H9 (cell line): ENCODE results near the gene UCKL1. TPM values are rescaled to one million over a fixed set of nuclear protein-coding genes. Genes with fewer than 3 reads are reported as not detected.

Source experiments
- DNase-seq: peaks from one replicate; pipeline ENCODE4 v3.0.0-alpha.2; 2017
- H2AFZ ChIP-seq: one replicate; pipeline ENCODE4 v1.6.1; 2013; ENCODE audit warnings: mild to moderate bottlenecking, low read length, control low read depth, moderate library complexity
- H2AK5ac ChIP-seq: 2 replicates; pipeline ENCODE4 v1.6.1; 2013; ENCODE audit warnings: low read length, control low read depth, mixed read lengths; ENCODE audit not compliant: insufficient read length
- H2BK120ac ChIP-seq: one replicate; pipeline ENCODE4 v1.6.1; 2013; ENCODE audit warnings: low read depth, mild to moderate bottlenecking, low read length, control low read depth, inconsistent platforms; ENCODE audit not compliant: poor library complexity, severe bottlenecking
- H2BK12ac ChIP-seq: 2 replicates; pipeline ENCODE4 v1.6.1; 2013; ENCODE audit warnings: low read length, control low read depth, mixed read lengths, low read depth; ENCODE audit not compliant: insufficient read length
- H2BK15ac ChIP-seq: 2 replicates; pipeline ENCODE4 v1.6.1; 2013; ENCODE audit warnings: low read depth, low read length, control low read depth
- H2BK20ac ChIP-seq: one replicate; pipeline ENCODE4 v1.6.1; 2013; ENCODE audit warnings: low read depth, mild to moderate bottlenecking, low read length, control low read depth, inconsistent platforms; ENCODE audit not compliant: poor library complexity, severe bottlenecking
- H2BK5ac ChIP-seq: 2 replicates; pipeline ENCODE4 v1.6.1; 2013; ENCODE audit warnings: low read length, control low read depth, mixed read lengths; ENCODE audit not compliant: insufficient read length
- H3K14ac ChIP-seq: 2 replicates; pipeline ENCODE4 v1.6.1; 2013; ENCODE audit warnings: low read length, control low read depth; ENCODE audit not compliant: insufficient read depth
- H3K18ac ChIP-seq: 2 replicates; pipeline ENCODE4 v1.6.1; 2013; ENCODE audit warnings: low read depth, mild to moderate bottlenecking, mixed read lengths, low read length, control low read depth; ENCODE audit not compliant: insufficient read length
- H3K23ac ChIP-seq: 2 replicates; pipeline ENCODE4 v1.6.1; 2013; ENCODE audit warnings: low read length, control low read depth, mixed read lengths, low read depth; ENCODE audit not compliant: insufficient read length
- H3K23me2 ChIP-seq: 2 replicates; pipeline ENCODE4 v1.6.1; 2013; ENCODE audit warnings: low read depth, mild to moderate bottlenecking, mixed read lengths, low read length, control low read depth; ENCODE audit not compliant: insufficient read length, poor library complexity, severe bottlenecking
- H3K27ac ChIP-seq: 2 replicates; pipeline ENCODE4 v1.5.1; 2013; ENCODE audit warnings: low read length, control low read depth, mixed read lengths, low read depth; ENCODE audit not compliant: insufficient read length
- H3K27me3 ChIP-seq: 2 replicates; pipeline ENCODE4 v1.6.1; 2013; ENCODE audit warnings: low read length, control low read depth, inconsistent platforms; ENCODE audit not compliant: insufficient read depth
- H3K4ac ChIP-seq: 2 replicates; pipeline ENCODE4 v1.6.1; 2013; ENCODE audit warnings: low read depth, mild to moderate bottlenecking, control low read depth, inconsistent platforms, low read length, moderate library complexity
- H3K4me1 ChIP-seq: 2 replicates; pipeline ENCODE4 v1.6.1; 2013; ENCODE audit warnings: low read length, control low read depth, inconsistent platforms; ENCODE audit not compliant: insufficient read depth
- H3K4me2 ChIP-seq: 2 replicates; pipeline ENCODE4 v1.6.1; 2013; ENCODE audit warnings: low read length, control low read depth, mixed read lengths; ENCODE audit not compliant: insufficient read length, insufficient read depth
- H3K56ac ChIP-seq: 2 replicates; pipeline ENCODE4 v1.6.1; 2013; ENCODE audit warnings: low read depth, mild to moderate bottlenecking, mixed read lengths, low read length, control low read depth; ENCODE audit not compliant: insufficient read length
- H3K79me1 ChIP-seq: 2 replicates; pipeline ENCODE4 v1.6.1; 2013; ENCODE audit warnings: low read depth, mild to moderate bottlenecking, moderate library complexity, low read length, control low read depth, inconsistent platforms; ENCODE audit not compliant: insufficient read depth, poor library complexity, severe bottlenecking
- H3K79me2 ChIP-seq: 2 replicates; pipeline ENCODE4 v1.6.1; 2013; ENCODE audit warnings: low read length, control low read depth, inconsistent platforms; ENCODE audit not compliant: insufficient read depth
- H3K9ac ChIP-seq: 2 replicates; pipeline ENCODE4 v1.6.1; 2013; ENCODE audit warnings: low read length, control low read depth, mixed read lengths; ENCODE audit not compliant: insufficient read length; ENCODE audit errors: extremely low read depth
- H3K9me3 ChIP-seq: one replicate; pipeline ENCODE4 v1.6.1; 2013; ENCODE audit warnings: low read depth, low read length, inconsistent platforms; ENCODE audit not compliant: control insufficient read depth
- H3T11ph ChIP-seq: one replicate; pipeline ENCODE4 v1.6.1; 2013; ENCODE audit warnings: mild to moderate bottlenecking, low read length, control low read depth, inconsistent platforms
- H4K20me1 ChIP-seq: one replicate; pipeline ENCODE4 v1.6.1; 2013; ENCODE audit not compliant: control insufficient read depth, insufficient read length, insufficient read depth
- H4K5ac ChIP-seq: 2 replicates; pipeline ENCODE4 v1.6.1; 2013; ENCODE audit warnings: low read depth, mild to moderate bottlenecking, mixed read lengths, low read length, control low read depth; ENCODE audit not compliant: insufficient read length
- H4K8ac ChIP-seq: replicated peaks from 2 replicates; pipeline ENCODE4 v1.6.1; 2013; ENCODE audit warnings: low read length, control low read depth, mixed read lengths, low read depth; ENCODE audit not compliant: insufficient read length
- H4K91ac ChIP-seq: 2 replicates; pipeline ENCODE4 v1.6.1; 2013; ENCODE audit warnings: low read depth, mild to moderate bottlenecking, moderate library complexity, mixed read lengths, low read length, control low read depth; ENCODE audit not compliant: insufficient read length
- H3K27ac Mint-ChIP-seq, 3 experiments: 2 replicates in 2 of 3; 3 replicates in 1 of 3; pipeline ENCODE4 v1.8.0; 2020 to 2021; ENCODE audit warnings: mixed read lengths in 3 of 3, mild to moderate bottlenecking in 1 of 3, moderate library complexity in 1 of 3
- H3K27me3 Mint-ChIP-seq: 2 replicates; pipeline ENCODE4 v1.8.0; 2021; ENCODE audit warnings: low read depth, mild to moderate bottlenecking, moderate library complexity, mixed read lengths
- H3K36me3 Mint-ChIP-seq, 3 experiments: 2 replicates in 2 of 3; 3 replicates in 1 of 3; pipeline ENCODE4 v1.8.0; 2020 to 2021; ENCODE audit warnings: low read depth in 3 of 3, mixed read lengths in 3 of 3; ENCODE audit not compliant: insufficient read depth in 1 of 3
- H3K4me1 Mint-ChIP-seq, 2 experiments: 2 replicates each; pipeline ENCODE4 v1.8.0; 2020; ENCODE audit warnings: mixed read lengths in 2 of 2
- H3K4me3 Mint-ChIP-seq, 2 experiments: 2 replicates in 1 of 2; 3 replicates in 1 of 2; pipeline ENCODE4 v1.8.0; 2020 to 2021; ENCODE audit warnings: mild to moderate bottlenecking in 2 of 2, mixed read lengths in 2 of 2, moderate library complexity in 1 of 2
- H3K9me3 Mint-ChIP-seq, 2 experiments: 2 replicates in 1 of 2; 3 replicates in 1 of 2; pipeline ENCODE4 v1.8.0; 2020; ENCODE audit warnings: mild to moderate bottlenecking in 2 of 2, mixed read lengths in 2 of 2, moderate library complexity in 1 of 2
- WGBS: extraction: QIAGEN DNeasy Blood & Tissue Kit; methylation state at CpG from one replicate; pipeline ENCODE4 v1.1.7; 2013; ENCODE audit warnings: missing lambda C conversion rate, low lambda C conversion rate, mixed read lengths; ENCODE audit not compliant: insufficient read length; ENCODE audit errors: extremely low coverage; 5-methylcytosine and 5-hydroxymethylcytosine counted together
- total RNA-seq: library from RNA; stranded (reverse); gene quantifications from 2 replicates; pipeline ENCODE4 v1.2.1, GENCODE V29; 2021
- TF ChIP-seq, protein P1 (sequence below): fragments of 200-600 bp; sonication (generic); conservative IDR thresholded peaks from 3 replicates; pipeline ENCODE4 v1.8.0; 2021; ENCODE audit warnings: antibody characterized with exemption, mild to moderate bottlenecking

Gene UCKL1
- total RNA-seq, 1 experiment from 2014 or later: 40.9 TPM

DNA sequence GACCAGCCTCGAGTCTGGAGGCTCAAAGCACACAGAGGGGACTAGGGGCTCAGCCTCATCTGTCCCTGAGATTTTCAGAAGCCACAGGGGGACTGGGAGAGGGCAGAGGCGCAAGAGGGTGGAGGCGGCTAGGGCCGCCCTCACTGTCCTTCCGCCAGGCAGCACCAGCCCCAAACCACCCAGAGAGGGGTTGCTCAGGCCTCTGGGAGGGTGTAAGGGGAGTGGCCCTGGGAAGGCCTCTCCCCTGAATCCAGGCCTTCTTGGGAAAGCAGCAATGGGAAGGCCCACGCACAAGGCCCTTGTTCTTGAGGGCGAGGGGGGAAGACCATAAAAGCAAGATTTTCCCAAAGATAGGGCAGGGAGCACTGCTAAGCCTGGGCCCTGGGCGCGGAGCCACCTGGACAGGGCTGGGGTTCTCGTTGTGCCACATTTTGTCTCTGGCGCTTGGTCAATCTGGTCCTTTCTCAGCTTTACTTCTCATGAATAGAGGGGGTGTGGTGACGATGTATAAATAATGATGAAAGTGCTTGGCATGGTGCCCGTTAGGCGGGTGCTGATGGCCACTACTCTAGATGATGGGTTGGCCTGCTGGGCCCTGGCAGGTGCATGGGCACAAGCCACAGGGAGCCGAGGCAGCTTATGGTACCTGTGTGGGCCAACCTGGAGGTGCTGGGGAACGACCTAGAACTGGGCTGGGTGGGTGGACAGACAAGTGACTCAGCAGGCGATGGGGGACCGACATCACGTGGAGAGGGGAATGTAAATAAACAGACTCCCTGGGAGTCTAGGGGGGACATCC is 18.4 kb upstream of the UCKL1 start:
- Mint-ChIP-seq H3K4me1 (peaks cover 18 to 22% of the 10 kb centered on the region in 2 experiments), H3K9me3 (no peaks in the 10 kb centered on the region), H3K27me3 (peaks cover 16% of the 10 kb centered on the region), H3K4me3 (peak overlapping the region in 1 of 2 experiments; percentile 6; a peak in 2 of 5 replicates), H3K27ac (peak overlapping the region in 1 of 3 experiments; percentile 33; a peak in 2 of 7 replicates), H3K36me3 (peaks cover 0 to 3% (median 3%) of the 10 kb centered on the region in 3 experiments; a peak in 2 of 7 replicates)
- Histone ChIP-seq H4K5ac (no peak overlapping the region), H3K18ac (no peak overlapping the region), H2BK20ac (no peak overlapping the region), H2AFZ (no peak overlapping the region), H3K9ac (no peak overlapping the region), H3K27me3 (no peaks in the 10 kb centered on the region; the same call in 1 of the 2 replicates), H2BK120ac (no peak overlapping the region), H4K91ac (no peak overlapping the region), H3K79me2 (no peaks in the 10 kb centered on the region), H3K23me2 (peaks cover 14% of the 10 kb centered on the region), H3K14ac (no peak overlapping the region), H3K79me1 (no peaks in the 10 kb centered on the region), H3K56ac (no peak overlapping the region), H3K4me1 (no peaks in the 10 kb centered on the region), H3K9me3 (no peaks in the 10 kb centered on the region), H4K8ac (no peak overlapping the region), H3K4me2 (no peak overlapping the region), H2BK15ac (no peak overlapping the region), H2BK12ac (no peak overlapping the region), H3K4ac (no peak overlapping the region), H3K23ac (no peak overlapping the region), H3K27ac (no peak overlapping the region), H3T11ph (no peak overlapping the region), H2AK5ac (no peak overlapping the region), H4K20me1 (no peaks in the 10 kb centered on the region), H2BK5ac (no peak overlapping the region)
- no CpG with 5 or more reads among the region's 19 CpGs for WGBS
- TF ChIP-seq, protein P1, sequence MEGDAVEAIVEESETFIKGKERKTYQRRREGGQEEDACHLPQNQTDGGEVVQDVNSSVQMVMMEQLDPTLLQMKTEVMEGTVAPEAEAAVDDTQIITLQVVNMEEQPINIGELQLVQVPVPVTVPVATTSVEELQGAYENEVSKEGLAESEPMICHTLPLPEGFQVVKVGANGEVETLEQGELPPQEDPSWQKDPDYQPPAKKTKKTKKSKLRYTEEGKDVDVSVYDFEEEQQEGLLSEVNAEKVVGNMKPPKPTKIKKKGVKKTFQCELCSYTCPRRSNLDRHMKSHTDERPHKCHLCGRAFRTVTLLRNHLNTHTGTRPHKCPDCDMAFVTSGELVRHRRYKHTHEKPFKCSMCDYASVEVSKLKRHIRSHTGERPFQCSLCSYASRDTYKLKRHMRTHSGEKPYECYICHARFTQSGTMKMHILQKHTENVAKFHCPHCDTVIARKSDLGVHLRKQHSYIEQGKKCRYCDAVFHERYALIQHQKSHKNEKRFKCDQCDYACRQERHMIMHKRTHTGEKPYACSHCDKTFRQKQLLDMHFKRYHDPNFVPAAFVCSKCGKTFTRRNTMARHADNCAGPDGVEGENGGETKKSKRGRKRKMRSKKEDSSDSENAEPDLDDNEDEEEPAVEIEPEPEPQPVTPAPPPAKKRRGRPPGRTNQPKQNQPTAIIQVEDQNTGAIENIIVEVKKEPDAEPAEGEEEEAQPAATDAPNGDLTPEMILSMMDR: no peak
- peak; percentile 23 for DNase-seq
